Ovary (tissue), 3 donors: ENCODE results near the gene BMPR1A.

Source experiments
- CTCF ChIP-seq, 3 donors: fragments of 450-650 bp in 2 of 3; fragments of 200-600 bp in 1 of 3; IDR thresholded peaks; one replicate each; pipeline versions ENCODE4 v1.5.1 to v1.8.0; 2016 to 2022; ENCODE audit warnings: antibody characterized with exemption in 3 of 3, mild to moderate bottlenecking in 1 of 3
- POLR2A ChIP-seq: fragments of 450-650 bp; IDR thresholded peaks from one replicate; pipeline ENCODE4 v1.6.1; 2017; ENCODE audit warnings: antibody characterized with exemption, mild to moderate bottlenecking, moderate library complexity
- donor health status: DM: no; HTN: no; CAD: no.

GRCh38 chr10:86804805-86805204, 48.4 kb downstream of the BMPR1A start:
- TF ChIP-seq CTCF (IDR thresholded peaks at IDR 0.05) (no peak), POLR2A (no peak)
